GM12891 (cell line): ENCODE data around the gene CYB5R2.
A peak's percentile ranks its signal among the peaks of the same experiment; 100 is the strongest.

Source experiments
- POLR2A ChIP-seq: IDR thresholded peaks from 2 replicates; pipeline ENCODE4 v1.6.1; 2011; ENCODE audit warnings: low read depth, low read length, control low read depth
- POLR2AphosphoS5 ChIP-seq: IDR thresholded peaks from 2 replicates; pipeline ENCODE4 v1.6.1; 2011; ENCODE audit warnings: low read depth, low read length, control low read depth
- TAF1 ChIP-seq: IDR thresholded peaks from 2 replicates; pipeline ENCODE4 v1.6.1; 2011; ENCODE audit warnings: low read depth, low read length, control low read depth

- 0 out of 2 replicates have a peak, but pooled peaks have one; percentile 25 for TF ChIP-seq POLR2A
- no peak for TF ChIP-seq POLR2AphosphoS5
- no peak for TF ChIP-seq TAF1
These were observed 17.8 kb downstream of the CYB5R2 start for GRCh38 chr11:7655253-7656217.
